Breast epithelium (tissue), 4 donors: ENCODE results near the gene UST. TPM values are rescaled to one million over a fixed set of nuclear protein-coding genes. Genes with fewer than 3 reads are reported as not detected.

ENCODE experiments used
- DNase-seq, 2 donors: peaks; one replicate each; pipeline ENCODE4 v3.0.0-alpha.2; 2019; ENCODE audit warnings: low spot score in 2 of 2
- H3K27ac ChIP-seq, 2 donors: fragments of 200-600 bp; sonication (generic) in 1 of 2; one replicate each; pipeline ENCODE4 v1.5.1; 2016 to 2019; ENCODE audit warnings: mild to moderate bottlenecking in 1 of 2
- H3K27me3 ChIP-seq, 2 donors: fragments of 200-600 bp; sonication (generic) in 1 of 2; one replicate each; pipeline versions ENCODE4 v1.5.1 to v1.6.0; 2017 to 2019; ENCODE audit warnings: control low read depth in 1 of 2, mild to moderate bottlenecking in 1 of 2
- H3K36me3 ChIP-seq: fragments of 200-600 bp; one replicate; pipeline ENCODE4 v1.5.1; 2019
- H3K4me1 ChIP-seq, 2 donors: fragments of 200-600 bp; sonication (generic); one replicate each; pipeline ENCODE4 v1.5.1; 2016 to 2019; ENCODE audit warnings: control low read depth in 1 of 2
- H3K4me3 ChIP-seq, 3 donors: fragments of 200-600 bp; sonication (generic); 1 replicate in 2 of 3; 2 replicates in 1 of 3; pipeline ENCODE4 v1.5.1; 2016 to 2019; ENCODE audit warnings: mild to moderate bottlenecking in 3 of 3, moderate library complexity in 2 of 3
- H3K9me3 ChIP-seq, 2 donors: fragments of 200-600 bp; sonication (generic) in 1 of 2; one replicate each; pipeline ENCODE4 v1.5.1; 2016 to 2019; ENCODE audit warnings: control low read depth in 1 of 2
- POLR2A ChIP-seq: fragments of 450-650 bp; IDR thresholded peaks from one replicate; pipeline ENCODE4 v1.6.1; 2016; ENCODE audit warnings: antibody characterized with exemption, mild to moderate bottlenecking, moderate library complexity
- POLR2AphosphoS5 ChIP-seq, 3 donors: sonication (generic); formaldehyde crosslinking; IDR thresholded peaks; one replicate each; pipeline ENCODE4 v1.6.1; 2017; ENCODE audit warnings: antibody characterized with exemption in 3 of 3
- intact Hi-C: fragments of 100-400 bp; cut with DNase I; formaldehyde crosslinking; loops from one replicate; pipeline ENCODE4 v1.15.1; 2023; ENCODE audit warnings: low total_unique reads
- total RNA-seq, 3 donors: library from RNA; depleted of rRNA; stranded (reverse); fragments of >200 nt; gene quantifications; one replicate each; pipeline ENCODE4 v1.1.0, GENCODE V29; 2016
- TF ChIP-seq, protein P1 (sequence below), 3 donors: fragments of 450-650 bp; IDR thresholded peaks; one replicate each; pipeline ENCODE4 v1.5.1; 2016 to 2017; ENCODE audit warnings: antibody characterized with exemption in 3 of 3, mild to moderate bottlenecking in 3 of 3, moderate library complexity in 3 of 3

The UST gene
- total RNA-seq, 3 donors from 2014 or later, result 10.5 to 28.8 (median 13.2) TPM

DNA sequence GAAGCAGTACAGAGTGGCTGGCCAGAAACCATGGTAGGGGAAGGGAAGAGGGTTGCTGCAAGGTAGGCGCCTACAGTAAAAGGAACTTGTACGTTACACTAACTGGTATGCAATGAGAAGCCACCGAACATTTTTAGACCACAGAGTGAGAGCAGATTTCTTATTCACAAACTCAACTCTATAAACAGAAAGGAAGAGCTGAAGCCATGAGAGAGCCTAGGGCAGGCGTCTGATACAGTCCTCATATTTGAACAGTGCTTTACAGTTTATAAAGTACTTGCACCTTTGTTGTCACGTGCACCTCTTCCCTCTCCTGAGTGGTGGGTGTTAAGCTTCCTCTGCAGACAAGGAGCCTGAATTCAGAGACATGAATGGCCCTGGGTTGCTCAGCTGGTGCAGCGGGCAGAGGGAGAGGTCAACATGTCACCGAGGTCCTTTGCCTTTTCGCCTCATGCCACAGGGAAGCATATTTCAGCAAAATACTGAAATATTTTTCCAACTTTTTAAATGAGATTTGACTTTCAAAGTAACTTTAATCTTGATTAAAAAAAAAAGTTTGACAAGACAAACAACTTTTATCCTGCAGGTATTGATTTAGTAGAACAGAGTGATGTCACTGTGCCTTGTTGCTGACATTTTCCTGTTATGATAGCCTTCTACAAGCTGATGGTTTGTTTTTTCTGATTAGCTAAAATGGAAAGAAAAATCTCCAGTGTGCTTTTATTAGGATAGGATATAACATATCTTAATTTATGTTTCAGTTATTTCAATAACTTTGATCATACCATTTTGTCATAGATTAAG, 23.8 kb downstream of the UST start:
- no peak for DNase-seq
- Histone ChIP-seq H3K27me3 (no peaks in the 10 kb centered on the region), H3K4me1 (no peaks in the 10 kb centered on the region), H3K9me3 (no peaks in the 10 kb centered on the region), H3K27ac (no peak overlapping the region), H3K36me3 (no peaks in the 10 kb centered on the region), H3K4me3 (no peak overlapping the region)
- TF ChIP-seq, protein P1, sequence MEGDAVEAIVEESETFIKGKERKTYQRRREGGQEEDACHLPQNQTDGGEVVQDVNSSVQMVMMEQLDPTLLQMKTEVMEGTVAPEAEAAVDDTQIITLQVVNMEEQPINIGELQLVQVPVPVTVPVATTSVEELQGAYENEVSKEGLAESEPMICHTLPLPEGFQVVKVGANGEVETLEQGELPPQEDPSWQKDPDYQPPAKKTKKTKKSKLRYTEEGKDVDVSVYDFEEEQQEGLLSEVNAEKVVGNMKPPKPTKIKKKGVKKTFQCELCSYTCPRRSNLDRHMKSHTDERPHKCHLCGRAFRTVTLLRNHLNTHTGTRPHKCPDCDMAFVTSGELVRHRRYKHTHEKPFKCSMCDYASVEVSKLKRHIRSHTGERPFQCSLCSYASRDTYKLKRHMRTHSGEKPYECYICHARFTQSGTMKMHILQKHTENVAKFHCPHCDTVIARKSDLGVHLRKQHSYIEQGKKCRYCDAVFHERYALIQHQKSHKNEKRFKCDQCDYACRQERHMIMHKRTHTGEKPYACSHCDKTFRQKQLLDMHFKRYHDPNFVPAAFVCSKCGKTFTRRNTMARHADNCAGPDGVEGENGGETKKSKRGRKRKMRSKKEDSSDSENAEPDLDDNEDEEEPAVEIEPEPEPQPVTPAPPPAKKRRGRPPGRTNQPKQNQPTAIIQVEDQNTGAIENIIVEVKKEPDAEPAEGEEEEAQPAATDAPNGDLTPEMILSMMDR (IDR thresholded peaks at IDR 0.05), result no peak
- no peak for TF ChIP-seq POLR2A
- no peak for TF ChIP-seq POLR2AphosphoS5 (IDR thresholded peaks at IDR 0.05)
- intact Hi-C loops, result no loop called here

DNA sequence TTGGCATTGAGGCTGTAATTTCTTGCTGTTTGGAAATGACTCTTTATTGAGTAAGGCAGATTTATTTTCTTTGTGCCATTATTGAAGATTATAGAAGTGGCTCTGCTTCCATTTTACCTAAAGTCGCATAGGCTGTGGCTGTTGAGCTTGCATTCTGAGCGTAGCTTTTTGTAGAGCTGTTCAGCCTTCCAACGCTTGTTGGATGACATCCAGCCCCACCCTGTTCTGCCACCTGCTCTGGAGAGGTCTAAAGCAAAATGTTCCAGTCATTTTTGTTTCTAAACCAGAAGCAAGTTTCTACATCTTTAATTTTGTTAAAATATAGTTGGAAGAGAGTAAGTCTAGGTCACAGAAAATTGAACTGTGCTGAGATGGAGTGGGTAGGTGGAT, 24.4 kb downstream of the UST start:
- TF ChIP-seq POLR2A (no peak), POLR2AphosphoS5 (IDR thresholded peaks at IDR 0.05) (no peak)
- TF ChIP-seq, protein P1 (IDR thresholded peaks at IDR 0.05), result no peak
- no peak for DNase-seq
- Histone ChIP-seq H3K36me3 (no peaks in the 10 kb centered on the region), H3K4me1 (no peaks in the 10 kb centered on the region), H3K27me3 (no peaks in the 10 kb centered on the region), H3K9me3 (no peaks in the 10 kb centered on the region), H3K27ac (no peak overlapping the region), H3K4me3 (no peak overlapping the region)
- intact Hi-C loops, result no loop called here

DNA sequence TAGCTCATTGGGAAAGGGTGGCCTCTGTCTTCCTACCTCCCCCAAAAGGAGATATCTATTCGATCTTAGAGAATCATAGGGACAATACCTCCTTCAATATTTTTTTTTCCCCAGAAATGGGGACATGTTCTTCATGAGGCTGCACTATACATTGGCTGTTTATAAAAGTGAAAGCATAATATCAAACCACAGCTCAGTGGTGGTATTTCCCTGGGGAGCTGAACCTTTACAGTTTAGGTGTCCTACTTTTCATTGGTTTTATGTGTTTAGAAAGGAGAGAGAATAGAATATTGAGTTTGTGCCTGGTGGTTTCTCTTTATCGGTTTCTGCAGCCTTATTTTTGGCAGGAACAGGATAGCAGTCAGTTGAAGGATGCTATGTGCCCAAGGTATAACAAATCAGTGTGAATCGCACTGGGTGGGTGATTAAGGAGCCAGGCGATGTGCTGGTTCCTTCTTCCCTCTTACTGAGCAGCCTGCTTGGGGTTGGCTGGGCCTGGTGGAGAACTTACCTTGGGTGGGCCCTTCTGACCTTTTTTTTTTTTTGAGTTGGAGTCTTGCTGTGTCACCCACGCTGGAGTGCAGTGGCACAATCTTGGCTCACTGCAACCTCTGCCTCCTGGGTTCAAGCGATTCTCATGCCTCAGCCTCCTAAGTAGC, 25.2 kb downstream of the UST start:
- H3K4me3 ChIP-seq, result no peak overlapping the region
- no peak overlapping the region for H3K27ac ChIP-seq
- H3K27me3 ChIP-seq, result no peaks in the 10 kb centered on the region
- intact Hi-C loops, result no loop called here
- no peaks in the 10 kb centered on the region for H3K36me3 ChIP-seq
- DNase-seq, result no peak
- TF ChIP-seq POLR2AphosphoS5 (IDR thresholded peaks at IDR 0.05) (no peak), POLR2A (no peak)
- TF ChIP-seq, protein P1 (IDR thresholded peaks at IDR 0.05), result no peak
- H3K4me1 ChIP-seq, result no peaks in the 10 kb centered on the region
- no peaks in the 10 kb centered on the region for H3K9me3 ChIP-seq

DNA sequence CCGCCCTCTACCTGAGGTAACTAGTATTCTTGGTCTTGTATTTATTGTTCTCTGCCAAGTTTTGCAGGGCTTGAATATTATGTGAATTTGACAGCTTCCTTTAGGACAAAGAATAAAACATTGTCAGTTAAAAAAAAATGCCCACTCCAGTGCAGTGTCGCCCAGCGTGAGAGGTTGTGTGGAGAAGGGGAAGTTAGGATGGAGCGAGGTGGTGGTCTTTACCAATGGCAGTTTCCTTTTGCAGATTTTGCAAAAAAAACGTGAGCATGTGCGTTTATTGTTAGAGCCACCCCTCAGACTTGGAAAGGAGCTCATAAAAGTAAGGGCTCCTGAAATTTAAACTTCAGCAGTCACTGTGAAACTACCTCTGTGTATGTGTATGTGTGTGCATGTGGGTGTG, 28.3 kb downstream of the UST start:
- TF ChIP-seq, protein P1 (IDR thresholded peaks at IDR 0.05), result no peak
- TF ChIP-seq POLR2A (no peak), POLR2AphosphoS5 (IDR thresholded peaks at IDR 0.05) (no peak)
- Histone ChIP-seq H3K9me3 (no peaks in the 10 kb centered on the region), H3K4me3 (no peak overlapping the region), H3K27me3 (no peaks in the 10 kb centered on the region), H3K27ac (no peak overlapping the region), H3K4me1 (no peaks in the 10 kb centered on the region), H3K36me3 (no peaks in the 10 kb centered on the region)
- DNase-seq, result no peak
- intact Hi-C loops, result no loop called here
